Activated CD4-positive, alpha-beta T cell treated with anti-CD3 and anti-CD28 coated beads for 4 hours (primary cell): ENCODE data around the gene DPEP3.

Experiments
- DNase-seq, 2 donors: peaks; one replicate each; pipeline ENCODE4 v3.0.0-alpha.2; 2020

The DPEP3 gene

GRCh38 chr16:67966549-67967182 lies 13.6 kb downstream of the DPEP3 start:
- DNase-seq = no peak

- DNase-seq = no peak
Observed at GRCh38 chr16:67965668-67966548, 14.4 kb downstream of the DPEP3 start.

GRCh38 chr16:67964477-67965131 lies 15.7 kb downstream of the DPEP3 start:
- no peak for DNase-seq

- no peak for DNase-seq
Observed at GRCh38 chr16:67963662-67964321, 16.5 kb downstream of the DPEP3 start.

GRCh38 chr16:67963292-67963661 lies 17.0 kb downstream of the DPEP3 start:
- no peak for DNase-seq

- DNase-seq = no peak
Observed at GRCh38 chr16:67962135-67962534, 18.2 kb downstream of the DPEP3 start.

GRCh38 chr16:67961551-67961957 lies 18.7 kb downstream of the DPEP3 start:
- DNase-seq = no peak

- no peak for DNase-seq
Observed at GRCh38 chr16:67959536-67960329, 20.6 kb downstream of the DPEP3 start.

GRCh38 chr16:67957622-67958021 lies 22.7 kb downstream of the DPEP3 start:
- no peak for DNase-seq

- DNase-seq = no peak
Observed at GRCh38 chr16:67954421-67955196, 25.7 kb downstream of the DPEP3 start.

GRCh38 chr16:67953641-67954375 lies 26.5 kb downstream of the DPEP3 start:
- DNase-seq = no peak

- no peak for DNase-seq
Observed at GRCh38 chr16:67951485-67951884, 28.8 kb downstream of the DPEP3 start.

GRCh38 chr16:67950335-67950843 lies 29.9 kb downstream of the DPEP3 start:
- no peak for DNase-seq

GRCh38 chr16:67949645-67950044 lies 30.7 kb downstream of the DPEP3 start:
- no peak for DNase-seq

GRCh38 chr16:67948015-67948414 lies 32.3 kb downstream of the DPEP3 start:
- DNase-seq = no peak

- DNase-seq = no peak
Observed at GRCh38 chr16:67946966-67947558, 33.2 kb downstream of the DPEP3 start.

GRCh38 chr16:67946128-67946569 lies 34.1 kb downstream of the DPEP3 start:
- DNase-seq = no peak

- DNase-seq = no peak
Observed at GRCh38 chr16:67945392-67945933, 34.8 kb downstream of the DPEP3 start.

- no peak for DNase-seq
Observed at GRCh38 chr16:67944690-67945391, 35.5 kb downstream of the DPEP3 start.
